AG04449 (cell line): Measurements from ENCODE around the gene TM2D3.

Source experiments
- CTCF ChIA-PET: fragments of 350-600 bp; formaldehyde crosslinking; extraction: SDS; loops from one replicate; lab custom pipeline; 2021; ENCODE audit warnings: antibody characterized with exemption; lab: Yijun Ruan, JAX
- POLR2A ChIA-PET: fragments of 400-600, 350-600 bp; formaldehyde crosslinking; extraction: SDS; loops from one replicate; lab custom pipeline; 2020; ENCODE audit warnings: antibody characterized with exemption, inconsistent platforms; lab: Yijun Ruan, JAX
- DNase-seq: peaks from one replicate; pipeline ENCODE4 v3.0.0-alpha.2; 2010; ENCODE audit warnings: low read depth, low spot score
- H3K4me3 ChIP-seq: 2 replicates; pipeline ENCODE4 v1.5.1; 2011; ENCODE audit warnings: low read depth, mild to moderate bottlenecking, control low read depth, low read length
- TF ChIP-seq, protein P1 (sequence below): IDR thresholded peaks from one replicate; pipeline ENCODE4 v1.5.1; 2011; ENCODE audit warnings: mild to moderate bottlenecking, moderate library complexity, low read length, control low read depth, inconsistent platforms; ENCODE audit not compliant: insufficient read depth; ENCODE audit errors: missing control alignments

The TM2D3 gene, protein sequence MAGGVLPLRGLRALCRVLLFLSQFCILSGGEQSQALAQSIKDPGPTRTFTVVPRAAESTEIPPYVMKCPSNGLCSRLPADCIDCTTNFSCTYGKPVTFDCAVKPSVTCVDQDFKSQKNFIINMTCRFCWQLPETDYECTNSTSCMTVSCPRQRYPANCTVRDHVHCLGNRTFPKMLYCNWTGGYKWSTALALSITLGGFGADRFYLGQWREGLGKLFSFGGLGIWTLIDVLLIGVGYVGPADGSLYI

DNA sequence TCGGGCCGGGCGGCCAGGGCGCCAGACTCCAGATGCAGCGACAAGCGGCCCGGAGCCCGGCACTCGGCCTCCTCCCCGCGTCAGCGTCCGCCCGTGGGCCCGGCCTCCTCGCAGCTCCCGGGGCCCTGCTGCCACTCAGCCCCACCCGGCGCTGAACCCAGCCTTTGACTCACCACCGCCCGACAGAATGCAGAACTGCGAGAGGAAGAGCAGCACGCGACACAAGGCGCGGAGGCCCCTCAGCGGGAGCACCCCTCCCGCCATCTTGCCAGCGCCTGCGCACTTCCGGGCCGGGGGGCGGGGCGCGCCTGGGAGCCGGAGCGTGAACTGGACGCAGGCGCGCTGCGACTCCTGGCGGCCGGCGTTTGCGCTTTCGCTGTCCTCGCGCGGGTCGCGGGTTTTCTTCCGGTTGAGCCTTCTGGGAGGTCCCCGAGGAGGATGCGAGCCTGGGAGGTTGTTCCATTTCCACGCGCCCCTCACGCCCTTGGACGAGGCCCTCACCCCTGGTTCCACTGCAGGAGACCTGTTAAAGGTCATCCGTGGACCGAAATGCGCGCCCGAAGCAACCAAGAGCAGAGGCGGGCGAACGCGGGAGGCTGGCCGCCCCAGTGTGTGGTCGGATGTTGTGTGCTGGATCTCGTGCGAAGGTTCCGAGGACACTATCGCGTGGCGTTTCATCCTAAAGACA, at the start of gene TM2D3:
TM2D3 (minus strand) TSS at position 284 of the 688 bp plus-strand sequence; CDS start at position 264, 20 bp downstream.
- CTCF ChIA-PET: interaction anchor here (0.7 to 2.2 kb wide), 13 partner anchors 9 to 363 kb away, joined by 3 to 13 read pairs (median 5); partner anchors contain the start of gene TARS3
- POLR2A ChIA-PET: interaction anchor here (0.8 kb wide), 1 partner anchor 25 kb away, joined by 5 read pairs; no protein-coding TSS in a partner anchor
- TF ChIP-seq, protein P1, sequence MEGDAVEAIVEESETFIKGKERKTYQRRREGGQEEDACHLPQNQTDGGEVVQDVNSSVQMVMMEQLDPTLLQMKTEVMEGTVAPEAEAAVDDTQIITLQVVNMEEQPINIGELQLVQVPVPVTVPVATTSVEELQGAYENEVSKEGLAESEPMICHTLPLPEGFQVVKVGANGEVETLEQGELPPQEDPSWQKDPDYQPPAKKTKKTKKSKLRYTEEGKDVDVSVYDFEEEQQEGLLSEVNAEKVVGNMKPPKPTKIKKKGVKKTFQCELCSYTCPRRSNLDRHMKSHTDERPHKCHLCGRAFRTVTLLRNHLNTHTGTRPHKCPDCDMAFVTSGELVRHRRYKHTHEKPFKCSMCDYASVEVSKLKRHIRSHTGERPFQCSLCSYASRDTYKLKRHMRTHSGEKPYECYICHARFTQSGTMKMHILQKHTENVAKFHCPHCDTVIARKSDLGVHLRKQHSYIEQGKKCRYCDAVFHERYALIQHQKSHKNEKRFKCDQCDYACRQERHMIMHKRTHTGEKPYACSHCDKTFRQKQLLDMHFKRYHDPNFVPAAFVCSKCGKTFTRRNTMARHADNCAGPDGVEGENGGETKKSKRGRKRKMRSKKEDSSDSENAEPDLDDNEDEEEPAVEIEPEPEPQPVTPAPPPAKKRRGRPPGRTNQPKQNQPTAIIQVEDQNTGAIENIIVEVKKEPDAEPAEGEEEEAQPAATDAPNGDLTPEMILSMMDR: peak; percentile 88
- peak within 1 kb of the TSS; percentile 93 for H3K4me3 ChIP-seq
- DNase-seq: no peak

DNA sequence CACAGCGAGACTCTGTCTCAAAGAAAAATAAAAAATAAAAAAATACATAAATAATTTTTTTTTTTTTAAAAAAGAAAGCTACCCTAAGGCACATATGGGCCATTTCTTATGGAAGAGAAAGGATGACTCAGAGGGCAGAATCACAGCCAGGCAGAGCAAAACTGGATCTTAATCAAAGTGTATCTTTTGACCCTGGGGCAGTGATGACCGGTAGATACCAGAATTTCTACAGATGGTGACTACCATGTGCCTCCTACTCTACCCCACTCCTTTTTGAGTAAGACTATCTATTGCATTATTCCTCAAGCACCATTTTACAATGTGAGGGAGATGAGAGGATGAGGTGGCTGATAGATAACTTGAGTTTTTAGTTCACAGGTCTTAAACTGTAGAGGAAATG, 46.1 kb upstream of the TM2D3 start:
- TF ChIP-seq, protein P1: no peak
- H3K4me3 ChIP-seq: no peak overlapping the region
- ChIA-PET CTCF (interaction anchor here (1.4 to 1.5 kb wide), 2 partner anchors 11 to 12 kb away, joined by 3 read pairs; no protein-coding TSS in a partner anchor), POLR2A (no interaction called here)
- DNase-seq: no peak

DNA sequence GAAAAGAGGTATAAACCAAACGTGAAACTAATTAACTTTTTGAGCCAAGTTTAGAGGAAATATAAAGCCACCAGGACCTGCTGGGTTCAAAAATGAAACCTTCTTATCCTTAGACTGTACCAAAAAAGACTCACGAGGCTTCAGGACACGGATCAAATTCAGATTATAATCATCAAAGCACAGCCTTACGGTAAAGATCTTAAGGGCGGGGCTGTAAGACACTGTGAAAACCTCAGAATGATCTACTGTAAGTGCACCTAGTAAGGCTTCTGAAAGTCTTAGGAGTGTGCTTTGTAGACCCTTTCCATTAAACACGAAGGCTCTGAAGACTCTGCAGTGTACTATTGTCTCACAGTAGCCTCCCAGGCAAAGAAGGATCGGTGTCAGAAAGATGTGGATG, 45.3 kb upstream of the TM2D3 start:
- no peak overlapping the region for H3K4me3 ChIP-seq
- CTCF ChIA-PET: interaction anchor here (1.5 kb wide), 1 partner anchor 10 kb away, joined by 3 read pairs; no protein-coding TSS in a partner anchor
- TF ChIP-seq, protein P1: no peak
- no peak for DNase-seq
- POLR2A ChIA-PET: no interaction called here

DNA sequence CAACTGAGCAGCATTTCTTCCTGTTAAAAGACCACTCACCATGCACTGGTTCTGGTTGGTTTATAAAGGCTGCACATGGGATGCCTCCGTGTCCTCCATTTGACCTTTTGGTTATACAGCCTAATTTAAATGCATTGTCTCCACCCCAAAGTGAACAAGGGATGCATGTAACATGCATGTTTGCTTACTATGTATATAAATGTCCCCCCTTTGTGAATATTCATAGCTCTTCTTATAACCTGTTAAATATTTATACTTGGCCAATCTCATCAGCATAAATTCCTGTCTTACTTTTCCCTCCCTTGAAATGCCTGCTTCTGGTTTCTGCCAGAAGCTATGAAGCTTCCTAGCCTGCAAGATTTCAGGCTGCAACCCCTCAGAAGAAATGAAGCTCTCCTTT, 44.6 kb upstream of the TM2D3 start:
- POLR2A ChIA-PET: no interaction called here
- TF ChIP-seq, protein P1: no peak
- DNase-seq: no peak
- no peak overlapping the region for H3K4me3 ChIP-seq
- CTCF ChIA-PET: interaction anchor here (0.7 to 1.5 kb wide), 2 partner anchors 10 to 54 kb away, joined by 3 read pairs; no protein-coding TSS in a partner anchor

DNA sequence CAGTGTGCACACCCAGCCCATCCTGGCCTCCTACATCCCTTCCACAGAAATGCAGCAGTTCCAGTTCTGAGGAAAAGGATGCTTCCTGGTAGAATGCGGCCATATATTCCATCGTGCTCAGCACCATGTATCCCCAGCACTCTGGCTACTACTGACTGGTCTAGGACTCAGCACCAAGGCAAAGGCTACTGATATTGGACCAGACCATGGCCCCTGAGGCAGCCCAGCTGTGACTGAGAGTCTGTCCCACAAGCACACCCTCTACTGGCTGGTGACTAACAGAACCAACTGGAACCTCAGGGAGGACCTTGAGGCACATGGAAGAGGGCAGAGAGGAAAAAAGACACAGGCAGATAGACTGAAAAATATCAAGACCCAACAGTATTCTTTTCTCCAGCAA, 42.1 kb upstream of the TM2D3 start:
- ChIA-PET CTCF (interaction anchor here (0.6 kb wide), 1 partner anchor 782 kb away, joined by 3 read pairs; no protein-coding TSS in a partner anchor), POLR2A (no interaction called here)
- H3K4me3 ChIP-seq: no peak overlapping the region
- TF ChIP-seq, protein P1: no peak
- DNase-seq: no peak
